H1 (cell line): ENCODE results near the gene STARD13. TPM values are rescaled to one million over a fixed set of nuclear protein-coding genes. Genes with fewer than 3 reads are reported as not detected.

ENCODE experiments used
- BRCA1 ChIP-seq: IDR thresholded peaks from 2 replicates; pipeline ENCODE4 v1.6.1; 2012; ENCODE audit warnings: low read depth, low read length, improper control_type of control experiment
- CBX8 ChIP-seq: fragments of 300-800, 300-1000 bp; sonication (generic); IDR thresholded peaks from 2 replicates; pipeline ENCODE4 v1.7.1; 2016; ENCODE audit warnings: low read depth, low read length, borderline replicate concordance
- CHD7 ChIP-seq: fragments of 300-600 bp; sonication (generic); IDR thresholded peaks from 2 replicates; pipeline ENCODE4 v1.7.1; 2012; ENCODE audit warnings: low read length, moderate library complexity, mild to moderate bottlenecking, inconsistent platforms; ENCODE audit not compliant: insufficient replicate concordance
- CTBP2 ChIP-seq: IDR thresholded peaks from 2 replicates; pipeline ENCODE4 v1.7.0; 2011; ENCODE audit warnings: borderline replicate concordance, mild to moderate bottlenecking, moderate library complexity, mixed read lengths, low read length; ENCODE audit not compliant: insufficient read depth, insufficient read length
- FOSL1 ChIP-seq: IDR thresholded peaks from 2 replicates; pipeline ENCODE4 v1.6.1; 2011; ENCODE audit warnings: mild to moderate bottlenecking, low read depth, low read length, moderate library complexity; ENCODE audit not compliant: insufficient read depth
- RXRA ChIP-seq: IDR thresholded peaks from 2 replicates; pipeline ENCODE4 v1.6.1; 2011; ENCODE audit warnings: low read depth, mild to moderate bottlenecking, low read length, moderate library complexity; ENCODE audit not compliant: insufficient read depth
- USF2 ChIP-seq: IDR thresholded peaks from 2 replicates; pipeline ENCODE4 v1.6.1; 2011; ENCODE audit warnings: low read length, improper control_type of control experiment
- polyA plus RNA-seq, 7 experiments: library from polyadenylated mRNA; depleted of rRNA in 3 of 7; stranded (reverse) in 5 of 7; unstranded in 2 of 7; fragments of >200 nt in 5 of 7; fragments of 200-250 nt in 2 of 7; gene quantifications; 1 replicate in 5 of 7; 2 replicates in 1 of 7; 4 replicates in 1 of 7; pipeline versions ENCODE4 v1.2.1 to v1.2.3, GENCODE V29; 2011 to 2013; ENCODE audit warnings: missing spikeins in 2 of 7, mixed read lengths in 2 of 7
- total RNA-seq: library from RNA; stranded (reverse); fragmentation: NEBNext Ultra II Directional; extraction: Animal tissue kit (Norgen Biotek cat#: 25700); gene quantifications from 2 replicates; pipeline ENCODE4 v1.2.1, GENCODE V29; 2021

Gene STARD13
- total and polyA plus RNA-seq, 2 of the 8 experiments (the other 6 are each of a cell fraction or from before 2014, with no cell fraction given) = 0.82 to 2.9 TPM

- TF ChIP-seq CHD7 (no peak), FOSL1 (no peak), BRCA1 (no peak), RXRA (no peak), CBX8 (no peak), CTBP2 (no peak), USF2 (no peak)
Observed at GRCh38 chr13:33230178-33230881, 55.2 kb downstream of the STARD13 start (continued).
